ENCODE data around the gene PPP2CA. TPM values are rescaled to one million over a fixed set of nuclear protein-coding genes. Genes with fewer than 3 reads are reported as not detected.

Gene PPP2CA
- total RNA-seq, 4 donors from 2014 or later = 90.2 to 179 (median 155) TPM

DNA sequence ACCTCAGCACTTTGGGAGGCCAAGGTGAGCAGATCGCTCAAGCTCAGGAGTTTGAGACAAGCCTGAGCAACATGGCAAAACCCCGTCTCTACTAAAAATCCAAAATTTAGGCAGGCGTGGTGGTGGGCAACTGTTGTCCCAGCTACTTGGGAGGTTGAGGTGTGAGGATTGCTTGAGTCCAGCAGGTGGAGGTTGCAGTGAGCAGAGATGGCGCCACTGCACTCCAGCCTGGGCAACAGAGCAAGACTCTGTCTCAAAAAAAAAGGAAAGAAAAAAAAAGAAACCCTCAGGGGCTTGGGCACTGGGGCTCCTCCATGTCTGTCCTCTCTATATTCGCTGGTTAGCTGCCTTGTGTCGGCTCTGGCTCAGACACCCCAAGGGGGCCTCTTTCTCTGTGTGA is 10.9 kb upstream of the PPP2CA start:
- in situ Hi-C loops (cut with MboI; ENCODE audit: low sequenced_read_pairs in 4 of 4) = no loop called here
- H3K27ac ChIP-seq = peak overlapping the region in 3 of 4 donors; percentile 33 to 62 (median 39)
- H3K27me3 ChIP-seq = no peaks in the 10 kb centered on the region
- H3K9me3 ChIP-seq = no peaks in the 10 kb centered on the region
- intact Hi-C loops (cut with DNase I; ENCODE audit: low total_unique reads) = no loop called here
- peaks cover 31 to 44% of the 10 kb centered on the region in 2 donors for H3K4me1 ChIP-seq
- no peak for TF ChIP-seq POLR2A (IDR thresholded peaks at IDR 0.05)
- H3K4me3 ChIP-seq = no peak overlapping the region
- H3K36me3 ChIP-seq = no peaks in the 10 kb centered on the region
- DNase-seq = no peak
- no peak for ATAC-seq

DNA sequence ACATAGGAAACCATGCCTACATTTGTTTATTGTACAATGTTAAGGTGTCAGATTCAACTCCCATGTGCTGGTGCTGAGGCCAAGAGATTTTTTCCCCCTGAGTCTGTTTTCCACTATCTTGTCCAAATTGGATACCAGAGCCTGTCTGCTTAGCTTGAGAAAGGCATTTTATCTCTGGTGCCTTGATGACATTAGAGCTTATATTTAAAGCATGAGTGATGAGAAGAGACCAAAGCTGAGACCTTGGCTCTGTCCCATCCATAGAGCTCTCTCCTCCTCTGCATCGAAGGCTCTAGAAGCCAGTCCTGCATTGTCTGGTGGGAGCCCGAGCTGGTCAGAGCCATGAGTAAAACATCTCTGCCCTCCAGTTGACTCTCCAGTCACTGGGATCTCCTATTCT is 10.4 kb upstream of the PPP2CA start:
- peak; percentile 19 to 49 for ATAC-seq
- peaks cover 26 to 40% of the 10 kb centered on the region in 2 donors for H3K4me1 ChIP-seq
- intact Hi-C loops (cut with DNase I; ENCODE audit: low total_unique reads) = no loop called here

DNA sequence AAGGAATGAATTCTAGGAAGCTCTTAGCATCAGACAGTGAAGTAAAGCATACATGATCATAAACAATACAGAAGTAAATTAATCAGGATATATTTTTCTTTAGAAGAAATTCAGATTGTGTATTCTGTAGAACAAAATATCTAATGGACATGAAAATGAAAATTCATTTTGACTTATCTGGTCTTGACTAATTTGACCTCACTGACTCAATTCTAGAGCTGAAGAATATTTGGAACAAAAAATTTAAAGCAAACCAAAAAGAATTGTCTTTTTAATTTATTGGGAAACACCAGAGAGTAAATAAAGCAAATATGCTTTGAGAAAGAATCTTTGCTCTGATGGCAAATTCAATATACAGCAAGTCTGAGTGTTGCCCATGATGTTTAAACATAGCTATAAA is 2.8 kb upstream of the PPP2CA start:
- ATAC-seq (no peak), DNase-seq (no peak)
- H3K9me3 ChIP-seq = no peaks in the 10 kb centered on the region
- no peaks in the 10 kb centered on the region for H3K36me3 ChIP-seq
- in situ Hi-C loops (cut with MboI; ENCODE audit: low sequenced_read_pairs in 4 of 4) = no loop called here
- no peaks in the 10 kb centered on the region for H3K27me3 ChIP-seq
- H3K4me3 ChIP-seq = no peak overlapping the region
- peak overlapping the region; percentile 57 to 100 (median 98) for H3K27ac ChIP-seq
- TF ChIP-seq, protein P1, sequence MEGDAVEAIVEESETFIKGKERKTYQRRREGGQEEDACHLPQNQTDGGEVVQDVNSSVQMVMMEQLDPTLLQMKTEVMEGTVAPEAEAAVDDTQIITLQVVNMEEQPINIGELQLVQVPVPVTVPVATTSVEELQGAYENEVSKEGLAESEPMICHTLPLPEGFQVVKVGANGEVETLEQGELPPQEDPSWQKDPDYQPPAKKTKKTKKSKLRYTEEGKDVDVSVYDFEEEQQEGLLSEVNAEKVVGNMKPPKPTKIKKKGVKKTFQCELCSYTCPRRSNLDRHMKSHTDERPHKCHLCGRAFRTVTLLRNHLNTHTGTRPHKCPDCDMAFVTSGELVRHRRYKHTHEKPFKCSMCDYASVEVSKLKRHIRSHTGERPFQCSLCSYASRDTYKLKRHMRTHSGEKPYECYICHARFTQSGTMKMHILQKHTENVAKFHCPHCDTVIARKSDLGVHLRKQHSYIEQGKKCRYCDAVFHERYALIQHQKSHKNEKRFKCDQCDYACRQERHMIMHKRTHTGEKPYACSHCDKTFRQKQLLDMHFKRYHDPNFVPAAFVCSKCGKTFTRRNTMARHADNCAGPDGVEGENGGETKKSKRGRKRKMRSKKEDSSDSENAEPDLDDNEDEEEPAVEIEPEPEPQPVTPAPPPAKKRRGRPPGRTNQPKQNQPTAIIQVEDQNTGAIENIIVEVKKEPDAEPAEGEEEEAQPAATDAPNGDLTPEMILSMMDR (IDR thresholded peaks at IDR 0.05 in 4 of 5, conservative IDR thresholded peaks at IDR 0.05 in 1 of 5) = no peak
- no peak for TF ChIP-seq POLR2A (IDR thresholded peaks at IDR 0.05)
- H3K4me1 ChIP-seq = peaks cover 16 to 26% of the 10 kb centered on the region in 2 donors
- intact Hi-C loops (cut with DNase I; ENCODE audit: low total_unique reads) = loop anchor here (5.0 kb wide), 2 partner anchors 226 to 419 kb away; partner anchors contain the start of genes SEC24A and VDAC1

More for the DNA sequence above, 10.4 kb upstream of the PPP2CA start:
- Histone ChIP-seq H3K27me3 (no peaks in the 10 kb centered on the region), H3K36me3 (no peaks in the 10 kb centered on the region), H3K27ac (peak overlapping the region in 3 of 4 donors; percentile 33 to 62 (median 39)), H3K9me3 (no peaks in the 10 kb centered on the region), H3K4me3 (no peak overlapping the region)
- TF ChIP-seq POLR2A (IDR thresholded peaks at IDR 0.05) = no peak
- TF ChIP-seq, protein P1 (IDR thresholded peaks at IDR 0.05 in 4 of 5, conservative IDR thresholded peaks at IDR 0.05 in 1 of 5) = no peak
- in situ Hi-C loops (cut with MboI; ENCODE audit: low sequenced_read_pairs in 4 of 4) = no loop called here
- no peak for DNase-seq

DNA sequence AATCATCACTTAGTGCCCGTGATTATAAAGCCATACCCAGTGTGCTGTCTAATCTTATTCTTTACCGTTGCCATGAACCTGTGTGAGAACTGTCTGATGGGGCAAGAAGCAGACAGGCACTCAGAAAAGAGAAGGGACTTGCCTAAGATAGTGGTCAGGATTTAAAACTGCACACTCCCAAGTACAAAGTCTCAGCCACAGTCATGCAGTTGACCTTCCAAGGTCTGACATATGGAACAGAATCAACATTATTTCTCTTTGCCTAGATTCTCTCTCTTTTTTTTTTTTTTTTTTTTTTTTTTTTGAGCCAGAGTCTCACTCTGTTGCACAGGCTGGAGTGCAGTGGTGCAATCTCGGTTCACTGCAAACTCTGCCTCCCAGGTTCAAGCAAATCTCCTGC is 1.9 kb upstream of the PPP2CA start:
- H3K27ac ChIP-seq = peak overlapping the region; percentile 95 to 100 (median 99)
- no peaks in the 10 kb centered on the region for H3K36me3 ChIP-seq
- intact Hi-C loops (cut with DNase I; ENCODE audit: low total_unique reads) (loop anchor here (2.0 to 5.0 kb wide), 3 partner anchors 13 to 420 kb away; partner anchors contain the start of genes SEC24A and VDAC1), in situ Hi-C loops (cut with MboI; ENCODE audit: low sequenced_read_pairs in 4 of 4) (no loop called here)
- DNase-seq (no peak), ATAC-seq (no peak)
- TF ChIP-seq, protein P1 (IDR thresholded peaks at IDR 0.05 in 4 of 5, conservative IDR thresholded peaks at IDR 0.05 in 1 of 5) = no peak
- TF ChIP-seq POLR2A (IDR thresholded peaks at IDR 0.05) = no peak
- H3K4me3 ChIP-seq = no peak overlapping the region
- peaks cover 25 to 34% of the 10 kb centered on the region in 2 donors for H3K4me1 ChIP-seq
- H3K9me3 ChIP-seq = no peaks in the 10 kb centered on the region
- H3K27me3 ChIP-seq = no peaks in the 10 kb centered on the region

DNA sequence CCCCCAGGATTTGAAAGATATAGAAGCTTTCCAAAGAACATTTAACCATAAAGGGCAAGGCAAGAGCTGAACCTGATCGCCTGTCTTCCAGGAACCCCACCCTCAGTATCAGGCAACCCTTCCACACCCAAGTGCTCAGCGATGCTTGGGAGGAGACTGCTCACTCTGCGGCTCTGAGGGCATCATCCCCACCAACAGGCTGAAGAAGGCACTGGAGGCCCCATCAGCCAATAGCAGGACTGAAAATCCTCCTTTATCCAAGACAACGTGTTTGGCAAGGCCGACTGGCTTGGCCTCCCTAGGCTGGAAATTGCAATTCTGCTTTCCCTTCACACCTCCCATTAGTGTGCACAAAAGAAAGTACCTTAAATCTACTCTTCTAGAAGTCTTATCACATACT is 1.4 kb upstream of the PPP2CA start:
- DNase-seq = peak in 1 of 2 donors; percentile 37
- H3K4me1 ChIP-seq = peaks cover 30 to 39% of the 10 kb centered on the region in 2 donors
- peak overlapping the region; percentile 95 to 100 (median 99) for H3K27ac ChIP-seq
- TF ChIP-seq, protein P1 (IDR thresholded peaks at IDR 0.05 in 4 of 5, conservative IDR thresholded peaks at IDR 0.05 in 1 of 5) = no peak
- no peak for TF ChIP-seq POLR2A (IDR thresholded peaks at IDR 0.05)
- intact Hi-C loops (cut with DNase I; ENCODE audit: low total_unique reads) (loop anchor here (2.0 to 5.0 kb wide), 3 partner anchors 14 to 420 kb away; partner anchors contain the start of genes SEC24A and VDAC1), in situ Hi-C loops (cut with MboI; ENCODE audit: low sequenced_read_pairs in 4 of 4) (no loop called here)
- H3K9me3 ChIP-seq = no peaks in the 10 kb centered on the region
- H3K4me3 ChIP-seq = peak overlapping the region; percentile 67 to 93 (median 86)
- H3K36me3 ChIP-seq = no peaks in the 10 kb centered on the region
- no peaks in the 10 kb centered on the region for H3K27me3 ChIP-seq
- no peak for ATAC-seq
